Endothelial cell (in vitro differentiated cells): ENCODE data around the gene PSRC1. TPM values are rescaled to one million over a fixed set of nuclear protein-coding genes. Genes with fewer than 3 reads are reported as not detected.

ENCODE experiments used
- DNase-seq: peaks from one replicate; pipeline ENCODE4 v3.0.0; 2021; ENCODE audit warnings: low spot score
- H3K27ac Mint-ChIP-seq: one replicate; pipeline ENCODE4 v1.8.0; 2021; ENCODE audit warnings: mixed read lengths, inconsistent platforms; ENCODE audit not compliant: unreplicated experiment
- H3K27me3 Mint-ChIP-seq: one replicate; pipeline ENCODE4 v1.8.0; 2021; ENCODE audit warnings: mild to moderate bottlenecking, moderate library complexity, mixed read lengths, inconsistent platforms; ENCODE audit not compliant: unreplicated experiment
- H3K36me3 Mint-ChIP-seq: one replicate; pipeline ENCODE4 v1.8.0; 2021; ENCODE audit warnings: mild to moderate bottlenecking, low read depth, mixed read lengths, inconsistent platforms; ENCODE audit not compliant: unreplicated experiment
- H3K4me1 Mint-ChIP-seq: one replicate; pipeline ENCODE4 v1.8.0; 2021; ENCODE audit warnings: mild to moderate bottlenecking, mixed read lengths, inconsistent platforms; ENCODE audit not compliant: unreplicated experiment
- H3K4me3 Mint-ChIP-seq: one replicate; pipeline ENCODE4 v1.8.0; 2021; ENCODE audit warnings: mild to moderate bottlenecking, mixed read lengths, inconsistent platforms; ENCODE audit not compliant: unreplicated experiment
- H3K9me3 Mint-ChIP-seq: one replicate; pipeline ENCODE4 v1.8.0; 2021; ENCODE audit warnings: mixed read lengths, inconsistent platforms; ENCODE audit not compliant: unreplicated experiment
- CTCF ChIP-seq: fragments of 200-600 bp; sonication (generic); IDR thresholded peaks from one replicate; pipeline ENCODE4 v1.5.0; 2021; ENCODE audit warnings: antibody characterized with exemption; ENCODE audit not compliant: unreplicated experiment
- total RNA-seq: library from RNA; stranded (reverse); fragmentation: NEBNext Ultra II Directional; extraction: Animal tissue kit (Norgen Biotek cat#: 25700); gene quantifications from one replicate; pipeline ENCODE4 v1.2.1, GENCODE V29; 2021; ENCODE audit not compliant: unreplicated experiment

Gene PSRC1
- total RNA-seq, 1 donor from 2014 or later: 9.7 TPM

GRCh38 chr1:109255097-109255651 is 27.8 kb downstream of the PSRC1 start:
- Mint-ChIP-seq H3K4me3 (no peak overlapping the region), H3K4me1 (peaks cover 18% of the 10 kb centered on the region)
- no peak for DNase-seq

GRCh38 chr1:109254621-109255096 is 28.3 kb downstream of the PSRC1 start:
- no peak overlapping the region for H3K4me3 Mint-ChIP-seq
- H3K4me1 Mint-ChIP-seq: peaks cover 16% of the 10 kb centered on the region
- H3K27ac Mint-ChIP-seq: no peak overlapping the region
- H3K36me3 Mint-ChIP-seq: no peaks in the 10 kb centered on the region
- H3K9me3 Mint-ChIP-seq: no peaks in the 10 kb centered on the region
- TF ChIP-seq CTCF: no peak
- no peak for DNase-seq
- peaks cover 26% of the 10 kb centered on the region for H3K27me3 Mint-ChIP-seq

More at GRCh38 chr1:109255097-109255651, 27.8 kb downstream of the PSRC1 start:
- H3K27ac Mint-ChIP-seq: peak overlapping the region; percentile 82
- H3K36me3 Mint-ChIP-seq: no peaks in the 10 kb centered on the region
- peaks cover 28% of the 10 kb centered on the region for H3K27me3 Mint-ChIP-seq
- no peak for TF ChIP-seq CTCF
- no peaks in the 10 kb centered on the region for H3K9me3 Mint-ChIP-seq

GRCh38 chr1:109253803-109254620 is 28.9 kb downstream of the PSRC1 start:
- H3K4me1 Mint-ChIP-seq: peaks cover 16% of the 10 kb centered on the region
- no peaks in the 10 kb centered on the region for H3K36me3 Mint-ChIP-seq
- no peak overlapping the region for H3K27ac Mint-ChIP-seq
- H3K27me3 Mint-ChIP-seq: peaks cover 22% of the 10 kb centered on the region
- no peak overlapping the region for H3K4me3 Mint-ChIP-seq
- no peak for DNase-seq
- H3K9me3 Mint-ChIP-seq: no peaks in the 10 kb centered on the region
- no peak for TF ChIP-seq CTCF

- no peaks in the 10 kb centered on the region for H3K36me3 Mint-ChIP-seq
- no peak overlapping the region for H3K4me3 Mint-ChIP-seq
- DNase-seq: no peak
- no peak overlapping the region for H3K27ac Mint-ChIP-seq
- TF ChIP-seq CTCF: no peak
- H3K27me3 Mint-ChIP-seq: peaks cover 22% of the 10 kb centered on the region
- H3K4me1 Mint-ChIP-seq: peaks cover 16% of the 10 kb centered on the region
- no peaks in the 10 kb centered on the region for H3K9me3 Mint-ChIP-seq
Measured at GRCh38 chr1:109252893-109253802, 29.8 kb downstream of the PSRC1 start.
